C1 segment of cervical spinal cord (tissue), 14 donors: Measurements from ENCODE around the gene CXXC1.
A peak's percentile ranks its signal among the peaks of the same experiment; 100 is the strongest.
"Not testable (repeated sequence)": the region's sequence is repeated elsewhere in the genome, so short reads cannot be mapped to it uniquely, and the experiment has no call there.

ENCODE experiments used
- DNase-seq, 14 donors: peaks; one replicate each; lab custom pipeline; 2025; lab: John Stamatoyannopoulos, UW

The CXXC1 gene

DNA sequence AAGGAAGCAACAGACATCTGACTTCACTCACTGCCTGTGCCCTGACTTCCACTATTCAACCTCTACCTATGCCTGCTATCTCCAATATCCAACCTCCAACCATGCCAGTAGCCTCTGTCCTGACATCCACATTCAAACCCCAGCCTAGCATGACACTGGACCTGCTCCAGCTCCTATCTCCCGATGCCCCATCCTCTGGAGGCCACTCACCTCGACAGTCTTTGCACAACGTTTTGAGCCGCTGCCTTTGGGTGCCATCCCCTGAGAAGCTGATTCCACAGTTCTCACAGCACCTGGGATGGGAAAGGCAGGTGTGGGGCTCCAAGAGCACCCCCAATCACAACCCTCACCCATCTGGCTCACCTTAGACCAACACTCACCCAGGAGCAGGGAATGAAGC, 11.0 kb downstream of the CXXC1 start:
- no peak for DNase-seq

DNA sequence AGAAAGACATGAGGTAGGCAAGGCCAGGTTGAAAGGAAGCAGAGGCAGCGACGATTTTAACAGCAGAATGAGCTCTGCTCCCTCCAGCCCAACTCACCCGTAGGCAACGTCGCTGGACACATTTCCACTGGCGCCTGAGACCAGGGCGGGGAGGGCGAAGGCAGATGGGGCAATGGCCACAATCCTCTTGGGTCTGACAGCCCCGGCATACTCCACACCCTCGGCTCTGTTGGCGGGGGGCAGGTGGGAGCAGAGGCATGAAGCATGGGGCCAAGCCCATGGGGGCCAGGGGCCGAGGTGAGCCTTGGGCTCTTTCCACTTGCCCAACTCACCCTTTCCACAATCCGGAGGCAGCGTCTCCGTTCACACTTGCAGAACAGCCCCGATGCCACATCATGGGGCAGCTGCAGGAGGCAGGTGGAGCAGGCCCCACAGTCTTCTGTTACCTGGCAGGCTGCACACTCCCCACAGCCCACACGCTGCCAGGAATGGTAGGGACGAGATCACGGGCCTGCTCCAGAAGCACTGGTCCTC, 11.9 kb downstream of the CXXC1 start:
- DNase-seq: no peak

DNA sequence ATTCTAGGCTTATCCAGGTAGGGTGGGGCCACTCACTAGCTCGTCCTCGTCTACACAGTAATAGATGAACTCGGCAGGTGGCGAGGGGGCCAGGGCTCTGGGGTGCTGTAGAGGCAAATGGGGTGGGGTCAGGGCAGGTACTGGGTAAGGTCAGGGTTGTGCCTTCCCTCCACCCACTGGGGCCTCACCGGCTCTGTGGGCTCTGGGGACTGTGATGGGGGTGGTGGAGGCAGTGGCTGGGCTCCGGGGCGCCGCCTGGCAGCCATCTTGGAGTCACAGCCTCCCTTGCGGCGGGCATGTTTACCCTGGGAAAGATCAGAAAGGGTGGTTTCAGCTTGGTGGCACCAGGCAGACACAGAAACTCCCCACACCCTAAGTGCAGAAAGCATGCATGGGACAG, 12.6 kb downstream of the CXXC1 start:
- DNase-seq: no peak

DNA sequence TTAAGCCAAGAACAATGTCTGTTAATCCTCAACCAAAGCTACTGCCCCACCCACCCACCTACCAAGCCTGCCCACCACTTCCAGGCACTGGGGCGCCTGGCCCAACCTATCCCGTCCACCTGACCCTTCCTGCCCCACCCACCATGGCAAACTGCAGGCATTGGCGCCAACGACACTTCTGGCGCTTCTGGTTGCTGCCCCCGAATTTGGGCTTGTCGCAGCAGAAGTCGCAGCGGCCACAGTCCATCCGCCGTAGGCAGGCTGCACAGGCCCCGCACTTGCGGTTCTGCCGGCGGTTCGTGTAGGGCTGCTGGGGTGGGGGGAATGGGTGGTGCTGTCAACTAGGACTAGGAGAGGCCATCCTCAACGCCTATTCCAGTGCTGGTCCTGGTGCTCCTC, 13.4 kb downstream of the CXXC1 start:
- no peak for DNase-seq

DNA sequence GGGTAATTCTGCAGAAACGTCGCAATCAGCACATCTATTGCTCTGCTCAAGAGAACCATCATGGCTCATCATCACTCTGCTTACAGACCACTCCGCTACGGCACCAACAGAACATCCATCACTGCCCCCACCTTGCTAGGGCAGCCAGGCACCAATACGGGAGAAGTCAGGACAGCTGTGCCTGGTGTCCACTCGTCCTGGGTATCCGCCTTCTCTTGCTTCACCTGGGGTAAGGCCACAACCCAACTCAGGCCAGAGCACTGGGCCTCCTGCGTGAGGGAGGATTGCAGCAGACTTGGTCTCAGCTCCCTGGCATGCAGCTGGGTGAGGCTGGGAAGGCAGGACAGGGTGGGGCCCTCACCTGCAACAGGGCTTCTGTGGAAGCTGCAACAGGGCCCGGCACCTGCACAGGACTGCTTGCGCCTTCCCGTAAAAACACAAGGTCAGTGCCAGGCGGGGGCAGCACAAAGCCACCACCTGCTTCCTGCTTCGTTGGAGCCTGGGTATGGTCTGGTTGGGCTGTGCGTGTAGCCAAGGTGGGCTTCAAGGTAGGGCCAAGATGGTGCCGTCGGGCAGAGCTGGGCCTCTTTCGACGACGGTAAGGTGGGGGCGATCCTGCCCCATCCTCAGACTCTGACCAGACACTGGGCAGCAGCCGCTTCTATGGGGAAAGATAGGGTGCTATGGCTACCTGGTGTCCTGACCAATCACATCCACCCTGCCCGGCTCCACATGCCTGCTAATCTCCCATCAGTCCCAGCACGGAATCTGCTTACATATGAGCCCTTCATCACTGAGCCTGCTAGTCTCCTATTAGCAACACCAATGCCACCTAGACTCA, 14.1 kb downstream of the CXXC1 start:
- no peak for DNase-seq

DNA sequence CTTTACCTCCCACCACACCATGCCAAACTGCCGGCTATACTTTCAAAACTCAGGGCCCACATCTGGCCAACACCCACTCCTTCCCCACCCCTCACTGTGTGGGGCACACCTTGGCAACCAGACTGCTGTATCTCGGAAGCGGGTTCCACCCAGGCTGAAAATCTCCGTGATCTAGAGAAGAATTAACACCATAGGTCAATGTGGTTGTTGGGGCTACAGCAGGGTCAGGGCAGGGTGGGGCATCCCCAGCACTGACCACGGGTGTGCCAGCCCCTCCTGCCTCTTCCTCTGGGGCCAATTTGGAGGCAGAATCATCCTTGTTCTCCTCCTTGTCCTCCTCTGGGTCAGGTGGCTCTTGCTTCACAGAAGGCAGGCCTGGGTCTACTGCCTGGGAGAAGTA, 14.9 kb downstream of the CXXC1 start:
- no peak for DNase-seq

DNA sequence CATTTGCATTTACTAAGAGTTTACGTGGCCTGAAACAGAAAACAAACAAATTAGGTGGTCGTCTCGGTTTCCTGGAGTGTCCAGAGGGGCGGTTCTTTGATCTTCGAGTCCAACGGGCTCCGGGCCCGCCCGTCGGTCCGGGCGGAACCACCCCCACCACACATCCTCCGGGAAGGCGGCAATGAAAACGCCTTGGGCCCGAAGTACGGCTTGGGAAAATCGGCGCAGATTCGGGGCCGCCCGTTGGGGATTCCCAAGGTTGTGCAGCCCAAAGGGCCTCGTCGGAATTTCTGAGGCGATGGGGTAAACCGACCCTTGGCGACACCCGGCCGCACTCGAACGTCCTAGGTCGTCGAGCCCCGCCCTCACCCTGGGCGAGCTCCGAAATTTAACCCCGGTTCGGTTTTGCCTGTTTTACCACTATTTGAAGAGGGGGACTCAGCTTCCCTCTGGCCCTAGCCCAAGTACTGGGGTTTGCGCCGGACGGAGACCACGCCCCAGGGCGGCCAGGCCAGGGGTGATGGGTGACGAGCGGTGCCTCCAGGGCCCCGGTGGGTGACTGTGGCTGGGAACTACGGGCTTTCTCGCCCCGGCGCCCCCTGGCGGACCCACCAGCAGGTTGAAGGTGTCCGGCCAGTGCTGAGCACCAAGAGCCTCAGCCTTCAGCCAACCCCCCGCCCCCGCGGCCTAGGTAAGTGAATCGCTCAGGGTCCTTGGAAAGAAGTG, 19.3 kb downstream of the CXXC1 start:
- peak in 8 of 14 donors; percentile 15 to 62 (median 36) for DNase-seq

DNA sequence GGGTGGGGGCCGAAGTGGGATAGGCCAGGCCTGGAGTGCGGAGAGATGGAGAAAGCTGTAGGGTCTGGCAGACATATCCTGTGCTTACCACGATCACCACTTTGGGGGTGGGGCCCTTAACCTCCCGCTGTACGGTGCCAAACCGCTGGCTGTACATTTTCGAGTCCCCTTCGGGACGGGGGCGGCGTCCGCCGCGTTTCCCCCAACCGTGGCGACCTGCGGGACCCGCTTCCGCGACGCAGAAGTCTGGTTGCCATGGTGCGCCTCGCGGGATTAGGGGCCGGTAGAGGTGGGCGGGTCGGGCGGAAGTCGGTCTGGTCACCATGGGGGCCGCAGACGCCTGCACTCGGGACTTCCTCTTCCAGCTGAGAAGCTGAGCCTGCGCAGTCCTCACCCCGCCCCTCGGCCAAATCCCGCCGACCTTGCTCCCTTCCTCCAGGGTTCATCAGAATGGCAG, 21.2 kb downstream of the CXXC1 start, which contains the start of gene CFAP53:
CFAP53 (minus strand) TSS at position 248 of the 457 bp plus-strand sequence; CDS start at position 157, 91 bp downstream.
- DNase-seq: peak in 13 of 14 donors; percentile 36 to 88 (median 67)

DNA sequence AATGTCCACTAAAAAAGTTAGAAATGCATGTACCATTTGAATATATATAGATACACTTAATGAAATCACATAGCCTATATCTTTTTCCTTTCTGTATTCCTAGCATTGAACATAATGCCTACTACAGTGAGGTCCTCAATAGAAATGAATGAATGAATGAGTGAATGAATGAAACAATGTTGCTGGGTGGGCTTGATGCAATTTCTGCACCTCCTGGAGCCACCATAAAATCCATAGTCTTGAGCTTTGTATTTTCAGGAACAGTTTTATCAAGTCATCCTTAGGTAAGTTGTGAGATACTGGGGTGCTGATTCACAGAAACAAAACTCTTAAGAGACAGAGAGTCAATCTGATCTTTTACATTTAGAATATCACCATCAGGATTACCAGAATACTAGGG, 24.5 kb downstream of the CXXC1 start:
- no peak for DNase-seq

DNA sequence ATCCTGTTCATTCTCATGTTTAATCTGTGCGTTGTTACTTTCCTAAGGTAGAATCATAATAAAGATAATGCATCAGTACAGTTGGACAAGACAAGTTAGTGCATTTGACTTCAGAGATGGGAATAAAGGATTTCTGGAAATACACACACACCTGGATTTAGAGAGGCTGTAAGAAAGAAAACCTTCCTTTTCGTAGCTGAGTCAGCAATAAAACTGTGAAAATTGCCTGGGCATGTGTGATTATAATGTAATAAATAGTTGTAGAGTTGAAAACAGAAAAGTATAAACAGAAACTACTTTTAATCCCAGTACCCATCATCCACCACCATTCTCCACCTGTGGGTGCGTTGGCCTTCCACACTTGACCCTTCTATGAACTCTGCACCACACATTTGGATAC, 36.6 kb downstream of the CXXC1 start:
- DNase-seq: no peak

DNA sequence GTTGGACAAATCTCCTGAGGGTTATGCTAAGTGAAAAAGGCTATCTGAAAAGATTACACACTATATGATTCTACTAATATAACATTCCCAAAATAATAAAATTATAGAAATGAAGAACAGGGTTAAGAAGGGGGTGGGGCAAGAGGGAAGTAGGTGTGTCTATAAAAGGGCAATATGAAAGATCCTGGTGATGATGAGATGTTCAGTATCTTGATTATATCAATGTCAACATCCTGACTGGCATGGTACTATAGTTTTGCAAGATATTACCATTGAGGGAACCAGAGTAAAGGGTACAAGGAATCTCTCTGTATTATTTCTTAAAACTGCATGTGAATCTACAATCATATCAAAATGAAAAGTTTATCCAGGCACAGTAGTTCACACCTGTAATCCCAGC, 37.9 kb downstream of the CXXC1 start:
- DNase-seq: no peak

DNA sequence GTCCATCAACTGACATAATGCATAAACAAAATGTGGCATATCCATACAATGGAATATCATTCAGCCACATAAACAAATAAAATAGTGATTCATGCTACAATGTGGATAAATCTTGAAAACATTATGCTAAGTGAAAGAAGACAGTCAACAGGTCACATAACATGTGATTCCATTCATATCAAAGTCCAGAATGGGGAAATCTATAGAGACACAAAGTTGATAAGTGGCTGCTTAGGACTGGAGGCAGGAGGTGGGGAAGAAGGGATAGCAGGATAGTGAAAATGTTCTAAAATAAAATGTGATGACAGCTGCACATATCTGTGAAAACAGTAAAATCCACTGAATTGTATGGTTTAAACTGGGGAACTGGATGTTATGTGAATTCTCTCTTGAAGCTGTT, 39.9 kb downstream of the CXXC1 start:
- DNase-seq: no peak

DNA sequence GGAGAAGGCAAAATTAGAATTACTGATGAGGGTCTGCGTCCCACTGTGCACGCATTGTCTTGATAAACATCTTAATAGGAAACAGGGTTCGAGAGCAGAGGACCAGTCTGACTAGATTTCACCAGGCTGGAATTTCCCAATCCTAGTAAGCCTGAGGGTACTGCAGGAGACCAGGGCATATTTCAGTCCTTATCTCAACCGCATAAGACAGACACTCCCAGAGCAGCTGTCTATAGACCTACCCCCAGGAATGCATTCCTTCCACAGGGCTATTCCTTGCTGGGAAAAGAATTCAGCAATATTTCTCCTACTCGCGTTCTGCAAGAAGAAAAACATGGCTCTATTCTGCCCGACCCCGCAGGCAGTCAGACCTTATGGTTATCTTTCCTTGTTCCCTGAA, 45.7 kb downstream of the CXXC1 start:
- not testable (repeated sequence) for DNase-seq

DNA sequence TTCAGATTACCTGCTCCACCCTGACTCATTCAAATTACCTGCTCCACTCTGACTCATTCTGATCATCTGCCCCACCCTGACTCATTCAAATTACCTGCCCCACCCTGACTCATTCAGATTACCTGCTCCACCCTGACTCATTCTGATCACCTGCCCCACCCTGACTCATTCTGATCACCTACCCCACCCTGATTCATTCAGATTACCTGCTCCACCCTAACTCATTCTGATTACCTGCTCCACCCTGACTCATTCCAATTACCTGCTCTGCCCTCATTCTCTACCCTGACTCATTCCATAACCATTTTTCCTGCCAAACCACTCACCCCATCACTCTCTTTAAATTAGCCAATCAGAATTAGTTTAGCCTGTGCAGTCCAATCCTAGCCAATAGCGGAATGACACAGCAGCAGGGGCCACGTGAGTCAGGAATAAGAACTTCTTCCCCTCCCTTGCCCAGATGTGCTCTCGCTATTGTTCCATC, 47.4 kb downstream of the CXXC1 start:
- no peak for DNase-seq

DNA sequence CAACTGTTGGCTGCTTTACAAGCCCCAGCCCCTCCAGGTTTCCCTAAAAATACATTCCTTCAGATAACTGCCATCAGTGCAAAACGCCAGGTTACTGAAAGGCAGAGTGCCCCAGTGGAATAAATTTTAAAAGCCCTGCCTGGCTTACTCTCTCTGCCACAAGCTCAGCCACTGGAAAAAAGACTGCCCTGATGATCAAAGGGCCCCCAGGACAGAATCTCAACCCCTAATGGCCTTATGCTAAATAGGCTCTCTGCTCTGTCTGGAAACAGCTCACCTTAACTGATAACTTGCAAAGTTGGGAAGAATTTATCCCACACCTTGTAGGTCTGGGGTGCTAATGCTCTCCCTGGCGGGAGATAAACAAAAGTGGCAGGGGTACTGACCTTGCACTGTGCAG, 55.1 kb downstream of the CXXC1 start:
- no peak for DNase-seq
